ENCODE data around the gene KLHL10. TPM values are rescaled to one million over a fixed set of nuclear protein-coding genes. Genes with fewer than 3 reads are reported as not detected.
"Not testable (repeated sequence)": the region's sequence is repeated elsewhere in the genome, so short reads cannot be mapped to it uniquely, and the experiment has no call there.

KLHL10 gene
- total RNA-seq, 2 donors from 2014 or later: 0.14 to 6.5 TPM

GRCh38 chr17:41823580-41823979, 14.0 kb upstream of the KLHL10 start:
- H3K27me3 ChIP-seq (replicated peaks; ENCODE audit: insufficient read depth): no peaks in the 10 kb centered on the region
- no peaks in the 10 kb centered on the region for H3K4me1 ChIP-seq (replicated peaks)
- H3K36me3 ChIP-seq: peaks cover 5 to 6% of the 10 kb centered on the region in 2 donors
- WGBS: 85% methylated on average over 7 of the region's 7 CpGs
- TF ChIP-seq CTCF (IDR thresholded peaks at IDR 0.05): no peak
- no peak for TF ChIP-seq POLR2AphosphoS5 (IDR thresholded peaks at IDR 0.05)
- no peak for TF ChIP-seq POLR2A (IDR thresholded peaks at IDR 0.05)
- H3K27ac ChIP-seq: no peak overlapping the region
- intact Hi-C loops (cut with DNase I): no loop called here
- no peak overlapping the region for H3K4me3 ChIP-seq
- no peaks in the 10 kb centered on the region for H3K9me3 ChIP-seq
- no peak for DNase-seq (ENCODE audit: low spot score)

GRCh38 chr17:41824086-41824485, 13.5 kb upstream of the KLHL10 start:
- Histone ChIP-seq H3K27ac (no peak overlapping the region), H3K4me3 (no peak overlapping the region), H3K27me3 (replicated peaks; ENCODE audit: insufficient read depth) (no peaks in the 10 kb centered on the region), H3K36me3 (peaks cover 6 to 7% of the 10 kb centered on the region in 2 donors), H3K4me1 (replicated peaks) (no peaks in the 10 kb centered on the region), H3K9me3 (no peaks in the 10 kb centered on the region)
- TF ChIP-seq CTCF (IDR thresholded peaks at IDR 0.05): no peak
- TF ChIP-seq POLR2A (IDR thresholded peaks at IDR 0.05): no peak
- no peak for DNase-seq (ENCODE audit: low spot score)
- WGBS: 70% methylated on average over 7 of the region's 7 CpGs
- intact Hi-C loops (cut with DNase I): no loop called here

- Histone ChIP-seq H3K36me3 (peaks cover 6 to 7% of the 10 kb centered on the region in 2 donors), H3K27ac (no peak overlapping the region), H3K27me3 (replicated peaks; ENCODE audit: insufficient read depth) (no peaks in the 10 kb centered on the region), H3K4me1 (replicated peaks) (no peaks in the 10 kb centered on the region), H3K4me3 (no peak overlapping the region), H3K9me3 (no peaks in the 10 kb centered on the region)
- DNase-seq (ENCODE audit: low spot score): no peak
- 86% methylated on average over 19 of the region's 19 CpGs for WGBS
- intact Hi-C loops (cut with DNase I): no loop called here
- TF ChIP-seq POLR2AphosphoS5 (IDR thresholded peaks at IDR 0.05): no peak
- no peak for TF ChIP-seq POLR2A (IDR thresholded peaks at IDR 0.05)
- TF ChIP-seq CTCF (IDR thresholded peaks at IDR 0.05): no peak
Observed at GRCh38 chr17:41825175-41825845, 12.3 kb upstream of the KLHL10 start.

- H3K9me3 ChIP-seq; intact Hi-C loops (cut with DNase I); H3K4me1 ChIP-seq (replicated peaks); DNase-seq (ENCODE audit: low spot score); H3K27me3 ChIP-seq (replicated peaks; ENCODE audit: insufficient read depth); H3K27ac ChIP-seq; H3K4me3 ChIP-seq: not testable (repeated sequence)
- peaks cover 5 to 12% of the 10 kb centered on the region in 2 donors for H3K36me3 ChIP-seq
- WGBS: 83% methylated on average over 10 of the region's 10 CpGs
Observed at GRCh38 chr17:41829961-41830360, 7.7 kb upstream of the KLHL10 start.

GRCh38 chr17:41835214-41835799, 2.3 kb upstream of the KLHL10 start:
- intact Hi-C loops (cut with DNase I): no loop called here
- no peak for TF ChIP-seq POLR2AphosphoS5 (IDR thresholded peaks at IDR 0.05)
- no peak for TF ChIP-seq POLR2A (IDR thresholded peaks at IDR 0.05)
- no peak for TF ChIP-seq CTCF (IDR thresholded peaks at IDR 0.05)
- H3K9me3 ChIP-seq: no peaks in the 10 kb centered on the region
- WGBS: 10% methylated on average over 13 of the region's 13 CpGs
- H3K27me3 ChIP-seq (replicated peaks; ENCODE audit: insufficient read depth): no peaks in the 10 kb centered on the region
- H3K27ac ChIP-seq: peak overlapping the region; percentile 79 to 80
- DNase-seq (ENCODE audit: low spot score): no peak
- H3K4me1 ChIP-seq (replicated peaks): no peaks in the 10 kb centered on the region
- H3K4me3 ChIP-seq: peak overlapping the region; percentile 79 to 88
- peaks cover 0 to 5% of the 10 kb centered on the region in 2 donors for H3K36me3 ChIP-seq
